HCT116 (cell line): ENCODE results near the gene ITGAV. TPM values are rescaled to one million over a fixed set of nuclear protein-coding genes. Genes with fewer than 3 reads are reported as not detected.

ENCODE experiments used
- ATAC-seq: fragments of 200-7000 bp; cut with Tn5 transposase; 2 replicates; pipeline ENCODE4 v1.9.1; 2020; ENCODE audit warnings: mild to moderate bottlenecking, moderate library complexity
- BruUV-seq: library from RNA; stranded (reverse); fragments of 400-500 nt; replicated peaks from 2 replicates; lab custom pipeline; 2021; lab: Mats Ljungman, UMichigan
- CTCF ChIA-PET: fragments of 300-600 bp; sonication (Branson Sonifier 250); formaldehyde crosslinking; loops from one replicate; lab custom pipeline; 2021; ENCODE audit warnings: antibody characterized with exemption; lab: Charles Lee
- POLR2A ChIA-PET: fragments of 300-600, 350-600 bp; sonication (Branson Sonifier 250); formaldehyde crosslinking; loops from one replicate; lab custom pipeline; 2021; ENCODE audit warnings: antibody characterized with exemption; lab: Charles Lee
- RAD21 ChIA-PET, 2 experiments: fragments of 300-600 bp; sonication (Branson Sonifier 250); formaldehyde crosslinking; loops; one replicate each; lab custom pipeline; 2023; ENCODE audit warnings: low total read pairs in 2 of 2; ENCODE audit not compliant: uncharacterized antibody in 2 of 2, unreplicated experiment in 2 of 2, low non-redundant PET in 1 of 2; lab: Charles Lee
- DNase-seq: peaks from one replicate; pipeline ENCODE4 v3.0.0-alpha.2; 2010; ENCODE audit warnings: low read depth, low spot score
- H2AFZ ChIP-seq: fragments of 200-600 bp; shearing (Covaris generic), sonication (generic); 2 replicates; pipeline ENCODE4 v1.6.1; 2017; ENCODE audit warnings: low read depth, mixed run types, mixed read lengths, antibody characterized with exemption, low read length; ENCODE audit not compliant: poor library complexity, severe bottlenecking
- H3K27ac ChIP-seq: 2 replicates; pipeline ENCODE4 v1.5.1; 2012; ENCODE audit warnings: low read depth, low read length
- H3K27me3 ChIP-seq: fragments of 200-600 bp; sonication (generic); 2 replicates; pipeline ENCODE4 v1.6.1; 2016; ENCODE audit warnings: mixed run types, low read length, mixed read lengths; ENCODE audit not compliant: insufficient read depth
- H3K36me3 ChIP-seq, 2 experiments: fragments of 200-500 bp in 1 of 2; fragments of 200-600 bp in 1 of 2; sonication (Bioruptor generic) in 1 of 2; sonication (generic) in 1 of 2; 2 replicates each; pipeline versions ENCODE4 v1.5.1 to v1.6.1; 2014 to 2016; ENCODE audit warnings: low read length in 2 of 2, inconsistent platforms in 1 of 2, mixed read lengths in 1 of 2, mixed run types in 1 of 2; ENCODE audit not compliant: insufficient read depth in 2 of 2, control insufficient read depth in 1 of 2
- H3K4me1 ChIP-seq, 2 experiments: fragments of 200-600 bp in 1 of 2; sonication (generic) in 1 of 2; 2 replicates each; pipeline versions ENCODE4 v1.5.1 to v1.6.1; 2012 to 2017; ENCODE audit warnings: low read length in 2 of 2, inconsistent platforms in 1 of 2, mild to moderate bottlenecking in 1 of 2, mixed read lengths in 1 of 2, mixed run types in 1 of 2, moderate library complexity in 1 of 2; ENCODE audit not compliant: insufficient read depth in 2 of 2, control insufficient read depth in 1 of 2
- H3K4me2 ChIP-seq: fragments of 200-600 bp; sonication (generic); 2 replicates; pipeline ENCODE4 v1.6.1; 2017; ENCODE audit warnings: mixed run types, low read length, mixed read lengths
- H3K4me3 ChIP-seq, 2 experiments: fragments of 200-600 bp in 1 of 2; sonication (generic) in 1 of 2; replicated peaks in 1 of 2; 2 replicates each; pipeline ENCODE4 v1.5.1; 2011 to 2016; ENCODE audit warnings: low read length in 2 of 2, control low read depth in 1 of 2, low read depth in 1 of 2, mild to moderate bottlenecking in 1 of 2, mixed read lengths in 1 of 2, mixed run types in 1 of 2
- H3K79me2 ChIP-seq: fragments of 200-600 bp; sonication (generic); 2 replicates; pipeline ENCODE4 v1.6.1; 2017; ENCODE audit warnings: mild to moderate bottlenecking, mixed run types, low read length, moderate library complexity, mixed read lengths; ENCODE audit not compliant: insufficient read depth
- H3K9ac ChIP-seq: fragments of 200-600 bp; sonication (generic); 2 replicates; pipeline ENCODE4 v1.6.1; 2016; ENCODE audit warnings: low read length, mixed read lengths
- H3K9me2 ChIP-seq: fragments of 200-600 bp; sonication (generic), shearing (Covaris generic); 2 replicates; pipeline ENCODE4 v1.6.1; 2017; ENCODE audit warnings: mixed run types, mild to moderate bottlenecking, moderate library complexity; ENCODE audit not compliant: insufficient read depth
- H3K9me3 ChIP-seq, 2 experiments: fragments of 200-500 bp in 1 of 2; fragments of 200-600 bp in 1 of 2; sonication (Bioruptor generic) in 1 of 2; sonication (generic) in 1 of 2; 2 replicates each; pipeline ENCODE4 v1.6.1; 2014 to 2017; ENCODE audit warnings: low read length in 2 of 2, mixed read lengths in 2 of 2, inconsistent platforms in 1 of 2, low read depth in 1 of 2, mild to moderate bottlenecking in 1 of 2, mixed run types in 1 of 2, moderate library complexity in 1 of 2; ENCODE audit not compliant: control insufficient read depth in 1 of 2, insufficient read depth in 1 of 2
- H4K20me1 ChIP-seq: fragments of 200-600 bp; sonication (generic), shearing (Covaris generic); 2 replicates; pipeline ENCODE4 v1.6.1; 2017; ENCODE audit warnings: mixed run types, mild to moderate bottlenecking, moderate library complexity; ENCODE audit not compliant: insufficient read depth
- CBX3 ChIP-seq: IDR thresholded peaks from 2 replicates; pipeline ENCODE4 v1.6.1; 2012; ENCODE audit warnings: low read depth
- CEBPB ChIP-seq: IDR thresholded peaks from 2 replicates; pipeline ENCODE4 v1.6.1; 2012; ENCODE audit warnings: low read depth
- EGR1 ChIP-seq: IDR thresholded peaks from 2 replicates; pipeline ENCODE4 v1.6.1; 2012; ENCODE audit warnings: low read depth
- ELF1 ChIP-seq: IDR thresholded peaks from 2 replicates; pipeline ENCODE4 v1.6.1; 2012; ENCODE audit warnings: low read depth, borderline replicate concordance
- EZH2phosphoT487 ChIP-seq: fragments of 200-600 bp; IDR thresholded peaks from 2 replicates; pipeline ENCODE4 v1.6.1; 2018; ENCODE audit warnings: antibody characterized with exemption, borderline replicate concordance
- FOSL1 ChIP-seq: IDR thresholded peaks from 2 replicates; pipeline ENCODE4 v1.6.1; 2012; ENCODE audit warnings: low read depth
- POLR2AphosphoS5 ChIP-seq: IDR thresholded peaks from 2 replicates; pipeline ENCODE4 v1.6.1; 2011; ENCODE audit warnings: mild to moderate bottlenecking, low read depth, low read length, moderate library complexity
- SIN3A ChIP-seq: IDR thresholded peaks from 2 replicates; pipeline ENCODE4 v1.6.1; 2012; ENCODE audit warnings: low read depth
- SP1 ChIP-seq: IDR thresholded peaks from 2 replicates; pipeline ENCODE4 v1.6.1; 2012; ENCODE audit warnings: low read depth
- SRF ChIP-seq: IDR thresholded peaks from 2 replicates; pipeline ENCODE4 v1.6.1; 2012; ENCODE audit warnings: low read depth
- TCF7L2 ChIP-seq: IDR thresholded peaks from 2 replicates; pipeline ENCODE4 v1.7.0; 2011; ENCODE audit warnings: borderline replicate concordance, inconsistent platforms; ENCODE audit not compliant: insufficient read depth, insufficient read length; ENCODE audit errors: extremely low read depth
- YY1 ChIP-seq: IDR thresholded peaks from 2 replicates; pipeline ENCODE4 v1.6.1; 2011; ENCODE audit warnings: low read length, low read depth, moderate library complexity, mild to moderate bottlenecking; ENCODE audit not compliant: insufficient replicate concordance; ENCODE audit errors: extremely low read depth
- ZFX ChIP-seq: fragments of 450-650 bp; IDR thresholded peaks from 2 replicates; pipeline ENCODE4 v1.6.1; 2017
- ZNF274 ChIP-seq: fragments of 200-500 bp; sonication (Bioruptor generic); IDR thresholded peaks from 2 replicates; pipeline ENCODE4 v1.6.1; 2014; ENCODE audit warnings: mild to moderate bottlenecking, low read depth, low read length, inconsistent platforms
- intact Hi-C: fragments of 100-400 bp; cut with micrococcal nuclease; formaldehyde crosslinking; loops from 2 replicates; pipeline ENCODE4 v1.10.0; 2022
- total RNA-seq: library from RNA; stranded (reverse); gene quantifications from one replicate; pipeline ENCODE4 v1.2.1, GENCODE V29; 2021; ENCODE audit not compliant: unreplicated experiment
- TF ChIP-seq, protein P1 (sequence below): IDR thresholded peaks from 2 replicates; pipeline ENCODE4 v1.6.1; 2012
- TF ChIP-seq, protein P2 (sequence below), 3 experiments: fragments of 200-600 bp in 1 of 3; sonication (generic) in 1 of 3; IDR thresholded peaks in 2 of 3; conservative IDR thresholded peaks in 1 of 3; 2 replicates each; pipeline ENCODE4 v1.5.1; 2012 to 2017; ENCODE audit warnings: low read depth in 2 of 3, low read length in 2 of 3, antibody characterized with exemption in 1 of 3, borderline replicate concordance in 1 of 3, control low read depth in 1 of 3, mild to moderate bottlenecking in 1 of 3, mixed read lengths in 1 of 3, mixed run types in 1 of 3, moderate library complexity in 1 of 3; ENCODE audit not compliant: insufficient read depth in 1 of 3
- TF ChIP-seq, protein P3 (sequence below): IDR thresholded peaks from 2 replicates; pipeline ENCODE4 v1.6.1; 2012; ENCODE audit warnings: low read depth

The ITGAV gene
- total RNA-seq, 1 experiment from 2014 or later = 36.3 TPM

DNA sequence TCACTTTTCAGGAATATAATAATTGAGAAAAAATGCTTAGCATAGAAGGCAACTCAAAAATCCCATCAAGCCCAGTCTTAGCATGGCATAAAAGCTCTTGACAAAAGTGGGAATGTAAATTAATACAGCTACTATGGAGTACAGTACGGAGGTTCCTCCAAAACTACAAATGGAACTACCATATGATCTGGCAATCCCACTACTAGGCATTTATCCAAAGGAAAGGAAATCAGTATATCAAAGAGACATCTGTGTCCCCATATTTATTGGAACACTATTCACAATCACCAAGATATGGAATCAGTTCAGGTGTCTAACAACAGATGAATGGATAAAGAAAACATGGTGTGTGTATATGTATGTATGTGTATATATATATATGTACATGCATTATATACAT lies 28.8 kb downstream of the ITGAV start:
- Histone ChIP-seq H3K9me2 (no peaks in the 10 kb centered on the region), H3K27me3 (no peaks in the 10 kb centered on the region), H3K9ac (no peak overlapping the region), H3K4me3 (no peak overlapping the region), H2AFZ (no peak overlapping the region), H3K4me1 (no peaks in the 10 kb centered on the region), H3K79me2 (no peaks in the 10 kb centered on the region), H4K20me1 (no peaks in the 10 kb centered on the region), H3K27ac (no peak overlapping the region), H3K9me3 (no peaks in the 10 kb centered on the region), H3K36me3 (no peaks in the 10 kb centered on the region), H3K4me2 (no peak overlapping the region)
- RAD21 ChIA-PET = no interaction called here
- CTCF ChIA-PET = no interaction called here
- BruUV-seq = no TSS peak
- DNase-seq = no peak
- intact Hi-C loops = no loop called here
- ATAC-seq = no peak
- TF ChIP-seq CEBPB (no peak), FOSL1 (no peak), ZFX (no peak), SIN3A (no peak), EZH2phosphoT487 (no peak), POLR2AphosphoS5 (no peak), ELF1 (no peak), SRF (no peak), ZNF274 (no peak), CBX3 (no peak), SP1 (no peak), YY1 (no peak), TCF7L2 (no peak), EGR1 (no peak)
- TF ChIP-seq, protein P1, sequence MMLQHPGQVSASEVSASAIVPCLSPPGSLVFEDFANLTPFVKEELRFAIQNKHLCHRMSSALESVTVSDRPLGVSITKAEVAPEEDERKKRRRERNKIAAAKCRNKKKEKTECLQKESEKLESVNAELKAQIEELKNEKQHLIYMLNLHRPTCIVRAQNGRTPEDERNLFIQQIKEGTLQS = no peak
- TF ChIP-seq, protein P2, sequence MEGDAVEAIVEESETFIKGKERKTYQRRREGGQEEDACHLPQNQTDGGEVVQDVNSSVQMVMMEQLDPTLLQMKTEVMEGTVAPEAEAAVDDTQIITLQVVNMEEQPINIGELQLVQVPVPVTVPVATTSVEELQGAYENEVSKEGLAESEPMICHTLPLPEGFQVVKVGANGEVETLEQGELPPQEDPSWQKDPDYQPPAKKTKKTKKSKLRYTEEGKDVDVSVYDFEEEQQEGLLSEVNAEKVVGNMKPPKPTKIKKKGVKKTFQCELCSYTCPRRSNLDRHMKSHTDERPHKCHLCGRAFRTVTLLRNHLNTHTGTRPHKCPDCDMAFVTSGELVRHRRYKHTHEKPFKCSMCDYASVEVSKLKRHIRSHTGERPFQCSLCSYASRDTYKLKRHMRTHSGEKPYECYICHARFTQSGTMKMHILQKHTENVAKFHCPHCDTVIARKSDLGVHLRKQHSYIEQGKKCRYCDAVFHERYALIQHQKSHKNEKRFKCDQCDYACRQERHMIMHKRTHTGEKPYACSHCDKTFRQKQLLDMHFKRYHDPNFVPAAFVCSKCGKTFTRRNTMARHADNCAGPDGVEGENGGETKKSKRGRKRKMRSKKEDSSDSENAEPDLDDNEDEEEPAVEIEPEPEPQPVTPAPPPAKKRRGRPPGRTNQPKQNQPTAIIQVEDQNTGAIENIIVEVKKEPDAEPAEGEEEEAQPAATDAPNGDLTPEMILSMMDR (IDR thresholded peaks at IDR 0.05 in 2 of 3, conservative IDR thresholded peaks at IDR 0.05 in 1 of 3; ENCODE audit: borderline replicate concordance in 1 of 3, insufficient read depth in 1 of 3, low read depth in 2 of 3, low read length in 2 of 3) = no peak
- TF ChIP-seq, protein P3, sequence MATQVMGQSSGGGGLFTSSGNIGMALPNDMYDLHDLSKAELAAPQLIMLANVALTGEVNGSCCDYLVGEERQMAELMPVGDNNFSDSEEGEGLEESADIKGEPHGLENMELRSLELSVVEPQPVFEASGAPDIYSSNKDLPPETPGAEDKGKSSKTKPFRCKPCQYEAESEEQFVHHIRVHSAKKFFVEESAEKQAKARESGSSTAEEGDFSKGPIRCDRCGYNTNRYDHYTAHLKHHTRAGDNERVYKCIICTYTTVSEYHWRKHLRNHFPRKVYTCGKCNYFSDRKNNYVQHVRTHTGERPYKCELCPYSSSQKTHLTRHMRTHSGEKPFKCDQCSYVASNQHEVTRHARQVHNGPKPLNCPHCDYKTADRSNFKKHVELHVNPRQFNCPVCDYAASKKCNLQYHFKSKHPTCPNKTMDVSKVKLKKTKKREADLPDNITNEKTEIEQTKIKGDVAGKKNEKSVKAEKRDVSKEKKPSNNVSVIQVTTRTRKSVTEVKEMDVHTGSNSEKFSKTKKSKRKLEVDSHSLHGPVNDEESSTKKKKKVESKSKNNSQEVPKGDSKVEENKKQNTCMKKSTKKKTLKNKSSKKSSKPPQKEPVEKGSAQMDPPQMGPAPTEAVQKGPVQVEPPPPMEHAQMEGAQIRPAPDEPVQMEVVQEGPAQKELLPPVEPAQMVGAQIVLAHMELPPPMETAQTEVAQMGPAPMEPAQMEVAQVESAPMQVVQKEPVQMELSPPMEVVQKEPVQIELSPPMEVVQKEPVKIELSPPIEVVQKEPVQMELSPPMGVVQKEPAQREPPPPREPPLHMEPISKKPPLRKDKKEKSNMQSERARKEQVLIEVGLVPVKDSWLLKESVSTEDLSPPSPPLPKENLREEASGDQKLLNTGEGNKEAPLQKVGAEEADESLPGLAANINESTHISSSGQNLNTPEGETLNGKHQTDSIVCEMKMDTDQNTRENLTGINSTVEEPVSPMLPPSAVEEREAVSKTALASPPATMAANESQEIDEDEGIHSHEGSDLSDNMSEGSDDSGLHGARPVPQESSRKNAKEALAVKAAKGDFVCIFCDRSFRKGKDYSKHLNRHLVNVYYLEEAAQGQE = no peak
- POLR2A ChIA-PET = no interaction called here
